Measurements from ENCODE around the gene FZD8. TPM values are rescaled to one million over a fixed set of nuclear protein-coding genes. Genes with fewer than 3 reads are reported as not detected.

Gene FZD8
- total RNA-seq, 2 experiments from 2014 or later: 0.65 to 0.95 TPM

GRCh38 chr10:35607475-35608327, 34.4 kb downstream of the FZD8 start:
- Mint-ChIP-seq H3K9me3 (peaks cover 4% of the 10 kb centered on the region), H3K4me1 (peaks cover 7% of the 10 kb centered on the region), H3K4me3 (peak overlapping the region; percentile 55), H3K36me3 (ENCODE audit: low read depth) (no peaks in the 10 kb centered on the region), H3K27me3 (peaks cover 34% of the 10 kb centered on the region), H3K27ac (no peak overlapping the region)
- DNase-seq: peak; percentile 29
- ChIA-PET POLR2A (no interaction called here), CTCF (no interaction called here)

- peaks cover 7% of the 10 kb centered on the region for H3K4me1 Mint-ChIP-seq
- ChIA-PET POLR2A (no interaction called here), CTCF (no interaction called here)
- no peak overlapping the region for H3K4me3 Mint-ChIP-seq
- DNase-seq: no peak
- H3K9me3 Mint-ChIP-seq: peaks cover 4% of the 10 kb centered on the region
- H3K27me3 Mint-ChIP-seq: peaks cover 34% of the 10 kb centered on the region
- no peak overlapping the region for H3K27ac Mint-ChIP-seq
- H3K36me3 Mint-ChIP-seq (ENCODE audit: low read depth): no peaks in the 10 kb centered on the region
Measured at GRCh38 chr10:35606430-35606829, 35.7 kb downstream of the FZD8 start.

- ChIA-PET CTCF (no interaction called here), POLR2A (no interaction called here)
- no peaks in the 10 kb centered on the region for H3K36me3 Mint-ChIP-seq (ENCODE audit: low read depth)
- H3K4me3 Mint-ChIP-seq: no peak within 1 kb of the TSS
- peaks cover 4% of the 10 kb centered on the region for H3K9me3 Mint-ChIP-seq
- peaks cover 30% of the 10 kb centered on the region for H3K27me3 Mint-ChIP-seq
- H3K4me1 Mint-ChIP-seq: peaks cover 7% of the 10 kb centered on the region
- no peak within 1 kb of the TSS for H3K27ac Mint-ChIP-seq
- DNase-seq: no peak
Measured at GRCh38 chr10:35605191-35605590, 36.9 kb downstream of the FZD8 start, which contains the start of gene GJD4. TSS of gene GJD4 (plus strand) at chr10:35605341. CDS start at chr10:35605568, 227 bp downstream.

GRCh38 chr10:35600193-35600592, 41.9 kb downstream of the FZD8 start:
- no peak overlapping the region for H3K4me3 Mint-ChIP-seq
- peaks cover 9% of the 10 kb centered on the region for H3K27me3 Mint-ChIP-seq
- peaks cover 2% of the 10 kb centered on the region for H3K9me3 Mint-ChIP-seq
- DNase-seq: no peak
- CTCF ChIA-PET: no interaction called here
- no peaks in the 10 kb centered on the region for H3K36me3 Mint-ChIP-seq (ENCODE audit: low read depth)
- POLR2A ChIA-PET: no interaction called here
- H3K27ac Mint-ChIP-seq: no peak overlapping the region
- H3K4me1 Mint-ChIP-seq: no peaks in the 10 kb centered on the region

GRCh38 chr10:35598379-35598778, 43.7 kb downstream of the FZD8 start:
- no peak overlapping the region for H3K27ac Mint-ChIP-seq
- no peak overlapping the region for H3K4me3 Mint-ChIP-seq
- POLR2A ChIA-PET: no interaction called here
- no peaks in the 10 kb centered on the region for H3K36me3 Mint-ChIP-seq (ENCODE audit: low read depth)
- no peaks in the 10 kb centered on the region for H3K4me1 Mint-ChIP-seq
- CTCF ChIA-PET: no interaction called here
- H3K9me3 Mint-ChIP-seq: peaks cover 2% of the 10 kb centered on the region
- no peak for DNase-seq
- H3K27me3 Mint-ChIP-seq: no peaks in the 10 kb centered on the region

- ChIA-PET POLR2A (no interaction called here), CTCF (interaction anchor here (1.6 kb wide), 1 partner anchor 40 kb away, joined by 4 read pairs; no protein-coding TSS in a partner anchor)
- DNase-seq: no peak
- H3K36me3 Mint-ChIP-seq (ENCODE audit: low read depth): no peaks in the 10 kb centered on the region
- H3K27me3 Mint-ChIP-seq: peaks cover 2% of the 10 kb centered on the region
- peaks cover 7% of the 10 kb centered on the region for H3K9me3 Mint-ChIP-seq
- H3K27ac Mint-ChIP-seq: no peak overlapping the region
- no peak overlapping the region for H3K4me3 Mint-ChIP-seq
- H3K4me1 Mint-ChIP-seq: no peaks in the 10 kb centered on the region
Measured at GRCh38 chr10:35595106-35595505, 47.0 kb downstream of the FZD8 start.

GRCh38 chr10:35594115-35595079, 47.7 kb downstream of the FZD8 start:
- Mint-ChIP-seq H3K27me3 (peaks cover 2% of the 10 kb centered on the region), H3K4me3 (no peak overlapping the region), H3K4me1 (no peaks in the 10 kb centered on the region), H3K27ac (no peak overlapping the region), H3K36me3 (ENCODE audit: low read depth) (no peaks in the 10 kb centered on the region), H3K9me3 (peaks cover 7% of the 10 kb centered on the region)
- DNase-seq: no peak
- ChIA-PET CTCF (interaction anchor here (1.6 kb wide), 1 partner anchor 41 kb away, joined by 4 read pairs; no protein-coding TSS in a partner anchor), POLR2A (no interaction called here)

- no peak for DNase-seq
- peaks cover 7% of the 10 kb centered on the region for H3K9me3 Mint-ChIP-seq
- H3K4me3 Mint-ChIP-seq: no peak overlapping the region
- no peaks in the 10 kb centered on the region for H3K4me1 Mint-ChIP-seq
- H3K27me3 Mint-ChIP-seq: peaks cover 2% of the 10 kb centered on the region
- CTCF ChIA-PET: no interaction called here
- H3K27ac Mint-ChIP-seq: no peak overlapping the region
- POLR2A ChIA-PET: no interaction called here
- no peaks in the 10 kb centered on the region for H3K36me3 Mint-ChIP-seq (ENCODE audit: low read depth)
Measured at GRCh38 chr10:35592441-35592840, 49.7 kb downstream of the FZD8 start.

GRCh38 chr10:35588836-35589235, 53.3 kb downstream of the FZD8 start:
- Mint-ChIP-seq H3K27me3 (peaks cover 2% of the 10 kb centered on the region), H3K4me1 (no peaks in the 10 kb centered on the region), H3K36me3 (ENCODE audit: low read depth) (no peaks in the 10 kb centered on the region), H3K27ac (no peak overlapping the region), H3K9me3 (peaks cover 5% of the 10 kb centered on the region), H3K4me3 (no peak overlapping the region)
- no peak for DNase-seq
- ChIA-PET CTCF (no interaction called here), POLR2A (no interaction called here)

Other genes with a start within 250 kb of the FZD8 start
- gene GJD4, start 37.0 kb downstream of the FZD8 start, total RNA-seq: not detected